ENCODE data around the gene ITPR2. TPM values are rescaled to one million over a fixed set of nuclear protein-coding genes. Genes with fewer than 3 reads are reported as not detected.
"Not testable (repeated sequence)": the region's sequence is repeated elsewhere in the genome, so short reads cannot be mapped to it uniquely, and the experiment has no call there.

The ITPR2 gene
- total RNA-seq, 1 donor from 2014 or later, result 16.3 TPM

GRCh38 chr12:26646571-26646970 lies 186.4 kb downstream of the ITPR2 start:
- Histone ChIP-seq H3K4me3 (ENCODE audit: low read depth, low read length) (no peak overlapping the region), H3K27me3 (ENCODE audit: control insufficient read depth, insufficient read depth, low read length) (no peaks in the 10 kb centered on the region), H3K36me3 (ENCODE audit: control insufficient read depth, insufficient read depth, low read length) (no peaks in the 10 kb centered on the region)
- TF ChIP-seq CTCF (IDR thresholded peaks at IDR 0.05; ENCODE audit: insufficient read depth, low read length, poor library complexity, severe bottlenecking), result no peak
- no peak for DNase-seq (ENCODE audit: low read depth)

GRCh38 chr12:26644376-26644775 lies 188.6 kb downstream of the ITPR2 start:
- H3K27me3 ChIP-seq (ENCODE audit: control insufficient read depth, insufficient read depth, low read length); H3K36me3 ChIP-seq (ENCODE audit: control insufficient read depth, insufficient read depth, low read length); H3K4me3 ChIP-seq (ENCODE audit: low read depth, low read length); DNase-seq (ENCODE audit: low read depth): not testable (repeated sequence)

GRCh38 chr12:26643532-26644315 lies 189.3 kb downstream of the ITPR2 start:
- no peak overlapping the region for H3K4me3 ChIP-seq (ENCODE audit: low read depth, low read length)
- no peak for DNase-seq (ENCODE audit: low read depth)
- no peak for TF ChIP-seq CTCF (IDR thresholded peaks at IDR 0.05; ENCODE audit: insufficient read depth, low read length, poor library complexity, severe bottlenecking)
- H3K36me3 ChIP-seq (ENCODE audit: control insufficient read depth, insufficient read depth, low read length), result no peaks in the 10 kb centered on the region
- no peaks in the 10 kb centered on the region for H3K27me3 ChIP-seq (ENCODE audit: control insufficient read depth, insufficient read depth, low read length)

GRCh38 chr12:26642361-26642760 lies 190.6 kb downstream of the ITPR2 start:
- DNase-seq (ENCODE audit: low read depth), result no peak
- no peak for TF ChIP-seq CTCF (IDR thresholded peaks at IDR 0.05; ENCODE audit: insufficient read depth, low read length, poor library complexity, severe bottlenecking)
- no peak overlapping the region for H3K4me3 ChIP-seq (ENCODE audit: low read depth, low read length)
- no peaks in the 10 kb centered on the region for H3K27me3 ChIP-seq (ENCODE audit: control insufficient read depth, insufficient read depth, low read length)
- H3K36me3 ChIP-seq (ENCODE audit: control insufficient read depth, insufficient read depth, low read length), result no peaks in the 10 kb centered on the region

GRCh38 chr12:26636710-26637328 lies 196.2 kb downstream of the ITPR2 start:
- no peaks in the 10 kb centered on the region for H3K36me3 ChIP-seq (ENCODE audit: control insufficient read depth, insufficient read depth, low read length)
- DNase-seq (ENCODE audit: low read depth), result no peak
- TF ChIP-seq CTCF (IDR thresholded peaks at IDR 0.05; ENCODE audit: insufficient read depth, low read length, poor library complexity, severe bottlenecking), result no peak
- no peak overlapping the region for H3K4me3 ChIP-seq (ENCODE audit: low read depth, low read length)
- no peaks in the 10 kb centered on the region for H3K27me3 ChIP-seq (ENCODE audit: control insufficient read depth, insufficient read depth, low read length)

- H3K27me3 ChIP-seq (ENCODE audit: control insufficient read depth, insufficient read depth, low read length), result no peaks in the 10 kb centered on the region
- H3K36me3 ChIP-seq (ENCODE audit: control insufficient read depth, insufficient read depth, low read length), result no peaks in the 10 kb centered on the region
- DNase-seq (ENCODE audit: low read depth), result no peak
- no peak for TF ChIP-seq CTCF (IDR thresholded peaks at IDR 0.05; ENCODE audit: insufficient read depth, low read length, poor library complexity, severe bottlenecking)
- H3K4me3 ChIP-seq (ENCODE audit: low read depth, low read length), result no peak overlapping the region
Observed at GRCh38 chr12:26633591-26634210, 199.3 kb downstream of the ITPR2 start.

Data from kidney epithelial cell (primary cell).